Activated CD8-positive, alpha-beta T cell treated with anti-CD3 and anti-CD28 coated beads, Interleukin-2, amount 10 ng/mL, durations not matched to agents 7 days and 5 days (primary cell): ENCODE measurements around the gene STAT2. TPM values are rescaled to one million over a fixed set of nuclear protein-coding genes. Genes with fewer than 3 reads are reported as not detected.

Source experiments
- ATAC-seq: fragments of 150-1000 bp; cut with Tn5 transposase; one replicate; pipeline ENCODE4 v1.10.0; 2021; ENCODE audit warnings: moderate library complexity
- CTCF ChIA-PET: fragments of 350-600 bp; sonication (Branson Sonifier 250); formaldehyde crosslinking; loops from one replicate; lab custom pipeline; 2021; ENCODE audit warnings: antibody characterized with exemption; lab: Charles Lee
- POLR2A ChIA-PET: fragments of 350-600 bp; sonication (Branson Sonifier 250); formaldehyde crosslinking; loops from one replicate; lab custom pipeline; 2021; ENCODE audit warnings: antibody characterized with exemption; lab: Charles Lee
- DNase-seq: peaks from one replicate; pipeline ENCODE4 v3.0.0-alpha.2; 2020
- H3K27ac Mint-ChIP-seq: one replicate; pipeline ENCODE4 v1.8.0; 2021; ENCODE audit warnings: mild to moderate bottlenecking, mixed read lengths
- H3K27me3 Mint-ChIP-seq: one replicate; pipeline ENCODE4 v1.8.0; 2021; ENCODE audit warnings: low read depth, mixed read lengths
- H3K36me3 Mint-ChIP-seq: one replicate; pipeline ENCODE4 v1.8.0; 2021; ENCODE audit warnings: low read depth, mixed read lengths
- H3K4me1 Mint-ChIP-seq: one replicate; pipeline ENCODE4 v1.8.0; 2021; ENCODE audit warnings: low read depth, mixed read lengths
- H3K4me3 Mint-ChIP-seq: one replicate; pipeline ENCODE4 v1.8.0; 2021; ENCODE audit warnings: mild to moderate bottlenecking, mixed read lengths
- H3K9me3 Mint-ChIP-seq: one replicate; pipeline ENCODE4 v1.8.0; 2022; ENCODE audit warnings: mixed read lengths; ENCODE audit not compliant: insufficient read depth
- total RNA-seq, 2 experiments: library from RNA; stranded (reverse); gene quantifications; one replicate each; pipeline ENCODE4 v1.2.3, GENCODE V29; 2021

The STAT2 gene
- total RNA-seq, 2 experiments from 2014 or later: 193 to 194 TPM

- Mint-ChIP-seq H3K27ac (no peak overlapping the region), H3K4me3 (no peak overlapping the region), H3K4me1 (peaks cover 22% of the 10 kb centered on the region), H3K27me3 (no peaks in the 10 kb centered on the region), H3K36me3 (peaks cover 27% of the 10 kb centered on the region), H3K9me3 (no peaks in the 10 kb centered on the region)
- no peak for ATAC-seq
- ChIA-PET CTCF (interaction anchor here (0.9 to 2.2 kb wide), 2 partner anchors 10 to 116 kb away, joined by 4 to 5 read pairs; partner anchors contain the start of gene SMARCC2), POLR2A (no interaction called here)
- no peak for DNase-seq
Measured at GRCh38 chr12:56304872-56305590, 54.9 kb downstream of the STAT2 start.

GRCh38 chr12:56304276-56304675, 55.6 kb downstream of the STAT2 start:
- Mint-ChIP-seq H3K4me3 (no peak overlapping the region), H3K9me3 (no peaks in the 10 kb centered on the region), H3K4me1 (peaks cover 22% of the 10 kb centered on the region), H3K36me3 (peaks cover 25% of the 10 kb centered on the region), H3K27me3 (no peaks in the 10 kb centered on the region), H3K27ac (no peak overlapping the region)
- ChIA-PET CTCF (interaction anchor here (0.9 to 2.2 kb wide), 2 partner anchors 10 to 115 kb away, joined by 4 to 5 read pairs; partner anchors contain the start of gene SMARCC2), POLR2A (no interaction called here)
- DNase-seq (no peak), ATAC-seq (no peak)

- peaks cover 45% of the 10 kb centered on the region for H3K36me3 Mint-ChIP-seq
- no peaks in the 10 kb centered on the region for H3K27me3 Mint-ChIP-seq
- peak overlapping the region; percentile 97 for H3K4me3 Mint-ChIP-seq
- POLR2A ChIA-PET: interaction anchor here (0.7 to 1.1 kb wide), 3 partner anchors 17 to 142 kb away, joined by 3 read pairs; partner anchors contain the start of gene MYL6
- DNase-seq (no peak), ATAC-seq (no peak)
- H3K27ac Mint-ChIP-seq: peak overlapping the region; percentile 91
- CTCF ChIA-PET: interaction anchor here (0.7 to 1.7 kb wide), 4 partner anchors 8 to 182 kb away, joined by 3 to 4 read pairs (median 3); partner anchors contain the start of gene ZC3H10
- peaks cover 52% of the 10 kb centered on the region for H3K4me1 Mint-ChIP-seq
- no peaks in the 10 kb centered on the region for H3K9me3 Mint-ChIP-seq
Measured at GRCh38 chr12:56300644-56301464, 59.1 kb downstream of the STAT2 start.

DNA sequence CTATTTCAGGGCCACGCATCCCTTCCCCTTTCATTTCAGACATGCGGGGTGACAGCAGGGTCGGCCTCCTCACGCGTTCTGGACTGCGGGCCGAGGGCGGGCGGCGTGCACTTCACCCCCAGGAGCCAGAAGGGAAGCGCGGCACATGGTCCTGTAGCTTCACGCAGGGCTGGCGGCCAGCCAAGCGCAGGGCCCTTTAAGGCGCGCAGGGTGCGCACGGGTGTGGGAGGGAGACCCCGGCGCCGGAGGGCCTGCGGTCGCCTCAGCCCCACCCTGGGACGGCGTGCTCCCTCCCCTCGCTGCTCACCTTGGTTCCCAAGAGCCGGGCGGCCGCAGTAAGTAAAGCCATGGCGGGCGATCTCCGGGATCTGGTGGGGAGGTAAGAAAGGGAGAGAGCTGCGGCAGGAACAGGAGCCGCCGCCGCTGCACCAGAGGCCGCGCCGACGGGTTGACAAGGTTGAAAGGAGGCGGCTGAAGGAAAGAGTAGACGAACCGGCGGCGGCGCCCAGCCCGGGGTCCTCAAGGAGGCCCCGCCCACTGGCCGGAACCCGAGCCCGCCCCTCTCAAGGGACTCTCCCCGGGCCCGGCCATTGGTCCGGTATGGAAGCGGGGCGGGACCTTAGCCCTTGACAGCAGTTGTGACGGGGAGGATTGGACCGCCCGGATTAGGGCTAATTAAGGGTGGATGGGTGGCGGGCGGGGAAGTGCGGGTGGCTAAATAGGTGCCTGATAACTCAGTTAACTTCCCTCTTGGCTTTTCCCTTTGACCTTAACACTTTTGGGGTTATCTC, 59.9 kb downstream of the STAT2 start, which contains the start of gene CS:
Gene CS, minus strand, starts transcription at position 478 of the 791 bp plus-strand sequence. Its CDS starts 129 bp downstream, at position 349.
- H3K4me1 Mint-ChIP-seq: peaks cover 52% of the 10 kb centered on the region
- H3K4me3 Mint-ChIP-seq: peak within 1 kb of the TSS; percentile 97
- no peaks in the 10 kb centered on the region for H3K27me3 Mint-ChIP-seq
- CTCF ChIA-PET: interaction anchor here (0.9 to 3.0 kb wide), 8 partner anchors 9 to 181 kb away, joined by 3 to 14 read pairs (median 4); partner anchors contain the start of genes ANKRD52, CNPY2, RNF41 and ZC3H10
- peak; percentile 99 for DNase-seq
- ATAC-seq: peak; percentile 97
- H3K9me3 Mint-ChIP-seq: no peaks in the 10 kb centered on the region
- H3K27ac Mint-ChIP-seq: peak within 1 kb of the TSS; percentile 91
- POLR2A ChIA-PET: interaction anchor here (0.7 to 1.4 kb wide), 6 partner anchors 58 to 149 kb away, joined by 3 to 5 read pairs (median 3); partner anchors contain the start of genes MYL6 and TIMELESS
- peaks cover 45% of the 10 kb centered on the region for H3K36me3 Mint-ChIP-seq

DNA sequence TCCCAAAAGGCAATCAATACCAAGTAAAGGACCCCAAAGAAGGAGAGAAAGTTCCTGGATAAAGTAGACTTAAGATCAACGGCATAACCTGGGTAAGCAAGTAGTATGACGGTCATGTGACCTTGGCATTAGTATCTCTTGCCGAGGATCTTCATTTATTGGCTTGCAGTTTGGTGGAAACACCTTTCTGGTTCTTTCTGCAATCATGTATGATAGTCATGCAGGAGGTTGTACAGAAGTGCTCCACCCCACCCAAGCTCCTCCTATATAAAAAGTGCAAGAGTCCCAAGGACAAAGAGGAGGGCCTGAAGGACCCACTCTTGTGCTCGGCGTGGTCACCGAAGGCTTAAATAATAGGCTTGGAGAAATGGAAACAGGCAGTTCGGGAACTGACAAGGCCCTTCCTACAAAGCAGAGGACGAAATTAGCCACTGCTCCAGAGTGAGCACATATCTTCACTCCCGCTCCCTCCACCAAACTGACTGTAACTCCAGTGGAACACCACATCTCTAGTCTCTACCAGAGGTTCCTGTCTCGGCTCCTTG, 60.5 kb downstream of the STAT2 start:
- peak overlapping the region; percentile 97 for H3K4me3 Mint-ChIP-seq
- ATAC-seq (peak; percentile 12), DNase-seq (peak; percentile 53)
- H3K9me3 Mint-ChIP-seq: no peaks in the 10 kb centered on the region
- H3K36me3 Mint-ChIP-seq: peaks cover 44% of the 10 kb centered on the region
- CTCF ChIA-PET: interaction anchor here (0.8 to 3.0 kb wide), 11 partner anchors 8 to 329 kb away, joined by 3 to 14 read pairs (median 4); partner anchors contain the start of genes ANKRD52, CNPY2, RNF41 and SPRYD4
- peak overlapping the region; percentile 91 for H3K27ac Mint-ChIP-seq
- no peaks in the 10 kb centered on the region for H3K27me3 Mint-ChIP-seq
- peaks cover 52% of the 10 kb centered on the region for H3K4me1 Mint-ChIP-seq
- POLR2A ChIA-PET: interaction anchor here (0.7 to 1.4 kb wide), 5 partner anchors 59 to 329 kb away, joined by 3 to 5 read pairs (median 3); partner anchors contain the start of gene TIMELESS

DNA sequence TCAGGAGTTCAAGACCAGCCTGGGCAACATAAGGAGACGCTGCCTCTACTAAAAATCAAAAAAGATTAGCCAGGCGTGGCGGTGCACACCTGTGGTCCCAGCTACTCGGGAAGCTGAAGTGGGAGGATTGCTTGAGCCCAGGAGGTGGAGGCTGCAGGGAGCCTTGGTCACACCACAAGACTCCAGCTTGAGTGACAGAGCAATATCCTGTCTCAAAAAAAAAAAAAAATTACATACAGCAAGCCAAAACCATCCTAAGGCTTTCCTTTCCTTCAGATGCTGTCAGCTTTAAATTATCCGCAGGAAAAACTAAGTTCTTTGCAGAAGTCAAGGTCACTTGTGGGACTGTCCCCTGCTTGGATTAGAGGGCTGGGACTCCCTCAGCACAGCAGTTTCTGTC, 61.1 kb downstream of the STAT2 start:
- ChIA-PET CTCF (interaction anchor here (0.5 to 3.0 kb wide), 12 partner anchors 7 to 329 kb away, joined by 3 to 14 read pairs (median 4); partner anchors contain the start of genes ANKRD52, CNPY2, RNF41 and SPRYD4), POLR2A (interaction anchor here (0.6 to 1.4 kb wide), 6 partner anchors 10 to 330 kb away, joined by 3 to 5 read pairs (median 3); partner anchors contain the start of genes SMARCC2 and TIMELESS)
- H3K36me3 Mint-ChIP-seq: peaks cover 47% of the 10 kb centered on the region
- H3K4me1 Mint-ChIP-seq: peaks cover 52% of the 10 kb centered on the region
- no peaks in the 10 kb centered on the region for H3K27me3 Mint-ChIP-seq
- DNase-seq: peak; percentile 25
- no peak for ATAC-seq
- no peaks in the 10 kb centered on the region for H3K9me3 Mint-ChIP-seq
- H3K4me3 Mint-ChIP-seq: peak overlapping the region; percentile 97
- peak overlapping the region; percentile 91 for H3K27ac Mint-ChIP-seq

DNA sequence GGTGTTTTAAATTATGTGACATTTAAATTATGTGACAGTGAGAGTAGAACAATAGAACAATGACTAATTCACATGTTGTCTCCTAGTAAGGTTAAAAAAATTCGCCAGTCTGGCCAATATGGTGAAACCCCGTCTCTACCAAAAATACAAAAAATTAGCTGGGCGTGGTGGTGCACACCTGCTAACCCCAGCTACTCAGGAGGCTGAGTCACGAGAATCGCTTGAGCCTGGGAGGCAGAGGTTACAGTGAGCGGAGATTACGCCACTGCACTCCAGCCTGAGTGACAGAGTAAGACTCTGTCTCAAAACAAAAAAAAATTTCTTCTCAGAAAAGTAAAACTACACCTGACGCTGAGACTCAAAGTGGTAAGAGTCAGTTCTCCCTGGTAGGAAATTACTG, 62.5 kb downstream of the STAT2 start:
- no peak for ATAC-seq
- no peaks in the 10 kb centered on the region for H3K9me3 Mint-ChIP-seq
- peaks cover 51% of the 10 kb centered on the region for H3K36me3 Mint-ChIP-seq
- POLR2A ChIA-PET: interaction anchor here (0.8 to 1.2 kb wide), 2 partner anchors 18 to 75 kb away, joined by 3 read pairs; partner anchors contain the start of genes CNPY2 and RNF41
- H3K27ac Mint-ChIP-seq: no peak overlapping the region
- CTCF ChIA-PET: interaction anchor here (1.0 to 3.0 kb wide), 7 partner anchors 18 to 178 kb away, joined by 4 to 14 read pairs (median 6); partner anchors contain the start of genes ANKRD52, CNPY2, COQ10A and ZC3H10
- peak overlapping the region; percentile 22 for H3K4me3 Mint-ChIP-seq
- DNase-seq: no peak
- no peaks in the 10 kb centered on the region for H3K27me3 Mint-ChIP-seq
- peaks cover 56% of the 10 kb centered on the region for H3K4me1 Mint-ChIP-seq

- Mint-ChIP-seq H3K27ac (no peak overlapping the region), H3K9me3 (no peaks in the 10 kb centered on the region), H3K4me3 (no peak overlapping the region), H3K4me1 (peaks cover 52% of the 10 kb centered on the region), H3K27me3 (no peaks in the 10 kb centered on the region), H3K36me3 (peaks cover 44% of the 10 kb centered on the region)
- ATAC-seq (no peak), DNase-seq (no peak)
- ChIA-PET CTCF (interaction anchor here (0.8 to 1.7 kb wide), 3 partner anchors 25 to 38 kb away, joined by 3 to 6 read pairs (median 4); partner anchors contain the start of gene ANKRD52), POLR2A (interaction anchor here (0.7 kb wide), 1 partner anchor 20 kb away, joined by 3 read pairs; the partner anchor contains the start of gene CNPY2)
Measured at GRCh38 chr12:56296295-56296694, 63.6 kb downstream of the STAT2 start.

DNA sequence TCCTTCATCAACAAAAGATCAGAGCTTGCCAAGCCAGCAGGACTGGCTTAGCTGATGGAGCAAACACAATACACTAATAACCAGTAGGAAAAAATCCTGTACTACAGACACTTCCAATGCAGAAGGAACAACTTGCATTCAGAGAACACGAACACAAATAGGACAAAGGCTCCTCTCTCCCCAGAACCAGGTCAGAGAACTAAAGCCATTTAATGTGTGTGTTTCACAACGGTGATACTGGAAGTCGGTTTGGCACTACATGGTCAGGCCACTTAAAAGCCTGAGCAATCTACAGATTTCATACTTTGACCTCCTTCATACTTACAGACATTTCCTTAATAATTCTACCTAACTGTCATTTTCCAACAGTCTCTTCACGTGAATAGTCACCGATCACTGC, 66.1 kb downstream of the STAT2 start:
- ATAC-seq: no peak
- no peak overlapping the region for H3K27ac Mint-ChIP-seq
- CTCF ChIA-PET: no interaction called here
- H3K4me1 Mint-ChIP-seq: peaks cover 50% of the 10 kb centered on the region
- no peak overlapping the region for H3K4me3 Mint-ChIP-seq
- peaks cover 50% of the 10 kb centered on the region for H3K36me3 Mint-ChIP-seq
- H3K27me3 Mint-ChIP-seq: no peaks in the 10 kb centered on the region
- no peaks in the 10 kb centered on the region for H3K9me3 Mint-ChIP-seq
- no peak for DNase-seq
- POLR2A ChIA-PET: no interaction called here
